GM19452 (cell line): Measurements from ENCODE around the gene PDGFRA.
A peak's percentile ranks its signal among the peaks of the same experiment; 100 is the strongest.
"Not testable (repeated sequence)": the region's sequence is repeated elsewhere in the genome, so short reads cannot be mapped to it uniquely, and the experiment has no call there.

ENCODE experiments used
- ATAC-seq: cut with Tn5 transposase; IDR thresholded peaks from one replicate; pipeline ENCODE4 v1.9.1; 2021; ENCODE audit not compliant: unreplicated experiment

PDGFRA gene

DNA sequence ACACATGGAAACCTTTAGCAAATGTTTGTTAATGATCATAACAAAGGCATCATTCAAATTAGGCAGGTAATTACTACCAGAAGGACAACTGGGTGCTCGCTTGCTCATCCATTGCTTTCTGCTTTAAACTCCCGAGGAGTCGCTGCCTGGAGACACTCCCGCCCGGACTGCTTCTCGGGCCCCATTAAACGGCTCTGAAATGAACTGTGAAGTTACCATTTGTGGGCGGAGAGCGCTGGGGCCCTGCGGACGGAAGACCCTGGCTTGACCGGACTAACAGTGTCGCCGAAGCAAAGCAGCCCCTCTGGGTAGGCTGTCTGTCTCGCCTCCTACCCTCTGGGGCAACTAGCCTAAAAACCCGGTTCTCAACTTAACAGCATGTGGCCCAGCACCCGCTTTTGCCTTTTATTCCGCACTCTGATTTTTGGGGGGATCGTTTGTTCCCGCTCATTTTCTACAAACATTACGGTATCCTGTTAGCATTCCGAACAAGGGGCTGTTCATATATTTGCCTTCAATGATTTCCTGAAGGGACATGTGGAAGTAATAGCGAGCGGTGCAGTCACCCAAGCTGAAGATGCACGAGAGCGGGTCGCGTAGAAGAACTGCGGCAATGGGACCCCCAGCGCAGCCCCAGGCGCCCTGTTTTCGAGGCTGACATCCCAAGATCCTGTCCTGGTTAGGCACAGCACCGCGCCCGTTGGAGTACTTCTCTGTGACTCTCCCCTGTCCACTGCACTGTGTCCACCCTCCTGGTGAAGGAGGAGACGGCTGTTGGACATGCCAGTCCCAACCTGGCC is 1.6 kb upstream of the PDGFRA start:
- ATAC-seq: no peak

DNA sequence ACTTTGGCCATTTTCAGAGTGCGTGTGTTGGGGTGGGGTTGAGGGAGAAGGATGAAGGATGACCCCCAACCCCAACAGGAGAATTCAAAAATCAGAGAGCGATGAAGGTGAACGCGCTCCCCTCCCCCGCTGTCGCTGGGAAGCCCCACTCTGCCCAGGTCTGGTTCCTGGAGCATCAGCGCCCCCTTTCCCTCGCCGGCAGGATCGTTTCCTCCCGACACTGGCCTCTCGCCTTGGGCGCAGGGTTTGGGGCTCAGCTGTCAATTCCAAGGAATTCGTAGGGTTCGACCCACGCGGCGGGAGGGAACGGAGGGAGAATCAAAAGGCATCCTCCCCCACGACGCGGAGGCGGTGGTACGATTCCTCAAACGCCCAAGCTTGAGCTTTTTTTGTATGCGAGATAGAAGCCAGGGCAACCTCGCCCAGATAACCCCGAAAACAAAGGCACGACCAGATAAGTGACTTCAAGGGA is 1.0 kb upstream of the PDGFRA start:
- ATAC-seq: no peak

DNA sequence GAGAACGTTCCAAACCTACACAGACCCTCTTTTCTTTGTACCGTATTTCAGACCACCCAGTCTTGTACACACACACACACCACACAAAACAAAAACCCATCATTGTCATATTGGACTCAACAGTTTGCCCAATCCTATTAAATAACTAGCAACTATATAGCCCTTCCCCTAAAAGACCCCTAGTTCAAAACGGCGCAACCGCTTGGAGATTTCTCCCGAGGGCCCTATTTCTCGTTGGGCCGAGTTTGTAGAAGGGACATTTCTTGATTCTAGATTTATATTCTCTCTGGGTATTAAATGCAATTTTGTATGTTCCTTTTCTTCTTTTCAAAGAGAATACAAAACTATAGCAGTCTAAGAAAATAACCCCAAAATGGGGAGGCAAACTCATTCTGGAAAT is 547 bp upstream of the PDGFRA start:
- ATAC-seq: no peak

DNA sequence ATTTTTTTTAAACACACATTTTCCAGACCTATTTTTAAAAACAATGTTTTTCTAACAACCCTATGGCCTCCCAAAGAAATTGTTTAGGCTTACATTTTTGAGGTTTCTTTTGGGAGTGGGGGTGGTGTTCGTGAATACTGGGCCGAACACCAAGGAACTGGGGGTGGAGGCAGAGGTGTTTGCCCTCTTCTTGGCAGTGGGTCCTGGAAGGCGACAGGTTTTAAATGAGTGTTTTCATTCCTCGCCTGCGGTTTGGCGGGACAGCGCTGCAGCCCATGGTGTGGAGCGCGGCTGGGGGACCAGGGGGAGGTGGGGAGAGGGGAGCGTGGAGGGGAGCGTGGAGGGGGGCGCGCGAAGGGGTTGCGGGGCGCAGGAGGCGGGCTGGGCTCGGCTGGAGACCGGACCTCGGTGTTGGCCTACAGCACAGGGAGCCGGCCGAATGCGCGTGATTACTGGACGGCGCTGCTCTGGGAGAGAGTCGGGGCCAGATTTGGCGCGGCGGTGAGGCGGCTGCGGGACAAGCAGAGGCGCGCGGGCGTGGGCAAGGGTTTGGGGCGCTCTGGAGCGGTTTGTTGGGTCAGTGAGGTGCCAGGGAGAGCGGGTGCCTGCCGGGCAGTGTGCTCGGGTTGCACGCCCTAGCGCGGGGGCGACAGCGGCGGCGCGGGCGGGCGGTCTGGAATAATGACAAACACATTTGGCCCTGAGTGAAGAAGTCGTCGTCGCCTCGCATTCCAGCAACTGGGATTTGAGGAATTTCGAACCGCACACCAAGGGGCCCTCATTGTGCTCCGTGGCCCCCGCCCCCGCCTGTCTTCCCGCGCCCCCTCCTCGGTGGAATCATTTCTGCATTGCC is 764 bp downstream of the PDGFRA start:
- no peak for ATAC-seq

DNA sequence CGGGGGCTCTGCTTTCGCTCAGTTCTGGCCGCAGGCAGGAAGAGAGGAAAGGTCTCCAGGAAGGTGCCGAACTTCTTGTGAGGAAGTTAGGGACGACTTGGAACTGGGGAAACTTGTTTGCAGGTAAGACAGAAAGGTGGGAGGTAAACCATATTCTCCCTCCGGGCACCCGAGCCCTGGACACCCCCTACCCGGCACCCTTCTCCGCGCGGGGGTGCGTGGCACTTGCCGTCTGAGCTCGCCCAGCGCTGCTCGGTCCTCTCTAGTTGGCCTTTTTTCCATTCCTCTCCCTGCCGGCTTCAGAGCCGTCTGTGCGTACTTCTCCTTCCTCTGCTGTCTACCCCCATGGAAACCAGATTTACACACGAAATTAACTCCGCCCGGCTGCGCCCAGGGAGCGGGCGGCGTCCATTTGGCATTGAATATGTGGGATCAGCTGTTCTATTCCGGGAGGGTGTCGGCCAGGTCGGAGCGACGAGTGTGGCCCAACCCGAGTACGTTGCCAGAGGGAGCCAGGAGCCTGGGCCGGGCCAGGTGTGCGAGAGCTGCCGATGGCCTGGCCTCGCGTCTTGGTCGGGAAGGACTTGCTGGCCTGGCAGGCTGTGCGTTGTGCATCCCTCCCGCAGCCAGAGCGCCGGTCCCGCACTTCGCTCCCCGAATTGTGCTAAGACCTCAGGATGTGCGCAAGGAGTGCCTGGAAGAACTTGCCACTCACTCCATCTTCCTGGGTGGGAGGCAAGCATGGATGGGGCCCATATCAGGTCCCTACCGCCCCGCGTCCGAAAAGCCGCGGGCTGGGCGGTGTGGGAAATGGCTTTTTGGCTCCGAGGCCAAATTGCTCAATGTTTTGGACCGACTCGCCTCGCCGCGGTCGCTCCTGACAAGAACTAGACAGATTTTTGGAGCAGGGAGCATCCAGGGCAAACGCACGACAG is 1.7 kb downstream of the PDGFRA start:
- no peak for ATAC-seq

DNA sequence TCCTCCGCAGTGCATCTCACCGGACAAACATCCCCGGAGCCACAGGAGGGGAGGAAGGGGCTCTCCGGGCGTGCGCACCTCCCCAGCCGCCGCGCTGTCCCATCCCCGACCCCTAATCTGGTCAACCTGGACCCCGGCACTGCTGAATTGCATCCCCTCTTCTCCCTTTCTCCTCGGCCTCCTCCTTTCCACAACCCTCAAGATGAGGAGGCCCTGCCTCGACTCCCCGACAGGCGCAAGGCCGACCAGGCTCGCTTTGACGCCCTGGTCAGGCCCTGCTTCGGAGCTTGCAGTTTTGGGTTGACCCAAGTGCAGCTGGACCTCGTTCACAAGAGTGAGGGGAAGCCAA is 2.3 kb downstream of the PDGFRA start:
- no peak for ATAC-seq

DNA sequence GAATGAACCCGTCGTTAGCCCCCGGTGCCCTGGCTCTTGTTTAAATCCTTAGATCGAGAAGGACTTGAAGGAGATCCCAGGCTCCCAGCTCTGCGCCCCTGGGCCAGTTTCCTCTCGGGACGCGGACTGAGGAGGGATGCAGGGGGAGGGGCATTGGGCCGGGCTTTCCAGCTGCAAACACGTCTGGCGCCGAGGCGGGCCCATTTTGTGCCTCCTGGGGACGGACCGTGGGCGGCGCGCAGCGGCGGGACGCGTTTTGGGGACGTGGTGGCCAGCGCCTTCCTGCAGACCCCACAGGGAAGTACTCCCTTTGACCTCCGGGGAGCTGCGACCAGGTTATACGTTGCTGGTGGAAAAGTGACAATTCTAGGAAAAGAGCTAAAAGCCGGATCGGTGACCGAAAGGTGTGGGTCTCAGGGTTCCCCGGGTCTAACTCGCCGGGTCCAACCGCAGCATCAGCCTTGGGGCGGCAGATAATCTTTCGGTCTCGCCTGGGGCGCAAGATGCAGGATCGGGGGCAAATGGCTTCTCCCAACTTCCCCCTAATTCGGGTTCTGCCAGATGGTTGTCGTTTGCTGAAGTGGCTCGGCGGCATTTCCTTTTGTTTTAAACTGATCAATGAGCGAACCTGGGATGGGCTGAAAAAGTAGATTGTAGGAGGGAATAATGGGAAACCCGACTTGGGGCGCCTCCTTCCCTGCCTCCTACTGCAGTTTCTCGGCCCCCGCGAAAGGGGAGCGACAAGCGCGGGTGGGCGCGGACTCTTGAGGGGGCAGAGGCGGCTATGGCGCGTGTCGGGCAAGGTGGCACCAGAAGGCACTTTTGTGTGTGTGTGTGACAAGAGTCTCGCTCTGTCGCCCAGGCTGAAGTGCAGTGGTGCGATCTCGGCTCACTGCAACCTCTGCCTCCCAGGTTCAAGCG is 2.9 kb downstream of the PDGFRA start:
- ATAC-seq: no peak

DNA sequence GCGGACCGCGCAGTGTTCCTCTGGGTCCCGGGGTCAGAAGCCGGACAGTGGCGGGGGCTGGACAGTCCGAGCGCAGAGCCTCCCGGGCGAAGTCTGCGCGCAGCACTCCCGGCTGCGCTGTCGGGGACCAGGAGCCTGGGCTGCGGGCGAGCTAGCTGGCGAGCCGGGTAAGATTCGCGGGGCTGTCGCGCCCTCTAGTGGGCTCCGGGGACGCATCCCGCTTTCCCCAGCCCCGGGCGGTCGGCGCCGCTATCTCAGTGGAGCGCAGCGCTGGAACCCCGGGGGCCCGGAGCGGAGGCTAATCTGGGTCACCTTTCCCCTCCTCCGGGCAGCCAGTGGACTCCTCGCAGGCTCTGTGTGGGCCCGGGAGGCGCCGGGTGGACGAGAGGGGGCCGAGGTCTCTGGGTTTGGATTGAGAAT is 4.2 kb downstream of the PDGFRA start:
- ATAC-seq: peak; percentile 89

DNA sequence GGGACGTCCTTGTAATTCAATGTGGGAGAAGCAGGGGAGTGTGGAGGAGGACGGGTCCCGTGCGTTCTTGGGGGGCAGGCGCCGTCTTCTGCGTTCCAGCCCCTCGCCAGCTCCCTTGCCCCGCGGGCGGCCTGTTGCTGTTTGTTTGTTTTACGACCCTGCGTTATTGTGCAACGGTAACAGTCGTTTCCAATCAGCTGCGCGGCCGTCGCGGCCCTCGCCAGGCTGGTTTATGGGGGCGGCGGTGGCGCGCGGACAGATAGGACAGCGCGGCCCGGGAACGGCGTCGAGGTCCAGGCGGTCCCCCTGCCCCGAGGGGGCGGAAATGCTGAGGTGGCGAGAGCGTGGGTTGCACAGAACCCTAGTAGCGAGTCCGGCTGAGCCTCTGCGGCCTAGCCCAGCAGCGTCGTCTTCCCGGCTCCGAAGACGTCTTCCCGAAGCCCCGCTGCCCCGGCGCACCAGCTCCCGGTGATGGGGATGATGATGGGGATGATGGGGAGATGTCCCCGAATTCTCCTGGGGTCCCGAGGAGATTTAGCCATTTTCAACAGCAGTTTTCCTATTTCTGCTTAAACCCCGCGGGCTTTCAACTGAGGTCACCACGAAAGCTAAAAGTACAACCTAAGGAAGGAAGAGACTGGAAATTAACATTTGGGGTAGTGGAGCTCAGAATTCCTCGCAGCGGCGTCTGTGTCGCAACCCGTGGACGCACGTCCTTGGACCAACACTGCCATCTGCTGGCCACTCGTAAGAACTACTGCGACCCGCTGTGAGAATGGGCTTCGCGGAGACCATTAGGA is 4.8 kb downstream of the PDGFRA start:
- ATAC-seq: peak; percentile 56

DNA sequence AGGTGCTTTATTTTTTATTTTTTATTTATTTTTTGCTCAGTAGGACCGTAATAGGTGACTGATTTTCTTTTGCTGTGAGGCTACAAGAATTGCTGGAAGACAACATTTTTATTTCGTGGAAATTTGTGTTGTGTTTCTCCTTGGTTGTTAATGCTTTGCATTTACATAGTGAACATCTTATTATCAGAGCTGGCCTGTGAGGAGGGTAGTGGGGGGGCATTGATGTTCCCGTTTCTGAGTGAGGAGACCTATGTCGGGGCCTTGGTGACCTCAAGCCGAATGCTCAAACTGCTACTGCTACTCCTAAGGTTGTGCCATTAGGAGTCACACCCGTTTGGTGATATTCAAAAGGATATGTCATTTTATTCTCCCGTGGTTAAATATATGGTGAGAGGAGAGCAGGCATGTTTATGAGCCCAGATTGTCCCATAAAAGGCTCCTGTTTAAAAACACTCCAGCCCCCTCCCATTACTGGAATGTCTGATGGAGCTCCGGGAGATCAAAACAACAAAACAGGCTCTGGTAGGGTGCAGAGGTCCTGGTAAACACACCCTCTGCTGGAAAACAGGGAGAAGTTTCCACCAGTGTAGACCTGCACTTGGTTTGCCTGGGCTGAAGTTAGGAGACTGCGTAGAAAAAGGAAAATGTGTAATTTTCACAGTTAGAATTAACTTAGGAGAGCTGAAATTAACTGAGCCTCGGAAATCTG is 5.6 kb downstream of the PDGFRA start:
- ATAC-seq: no peak

DNA sequence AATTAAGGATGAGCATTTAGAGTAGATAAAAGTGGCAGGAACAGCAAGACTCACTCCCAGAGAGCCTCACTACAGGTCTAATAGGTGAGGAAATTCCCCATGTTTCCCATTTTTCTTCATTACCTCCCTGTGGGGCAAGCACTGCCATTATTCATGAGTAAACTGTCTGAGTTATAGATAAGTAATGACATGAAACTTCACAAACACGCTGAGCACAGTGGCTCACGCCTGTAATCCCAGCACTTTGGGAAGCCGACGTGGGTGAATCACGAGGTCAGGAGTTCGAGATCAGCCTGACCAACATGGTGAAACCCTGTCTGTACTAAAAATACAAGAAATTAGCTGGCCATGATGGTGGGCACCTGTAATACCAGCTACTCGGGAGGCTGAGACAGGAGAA is 7.2 kb downstream of the PDGFRA start:
- ATAC-seq: not testable (repeated sequence)

DNA sequence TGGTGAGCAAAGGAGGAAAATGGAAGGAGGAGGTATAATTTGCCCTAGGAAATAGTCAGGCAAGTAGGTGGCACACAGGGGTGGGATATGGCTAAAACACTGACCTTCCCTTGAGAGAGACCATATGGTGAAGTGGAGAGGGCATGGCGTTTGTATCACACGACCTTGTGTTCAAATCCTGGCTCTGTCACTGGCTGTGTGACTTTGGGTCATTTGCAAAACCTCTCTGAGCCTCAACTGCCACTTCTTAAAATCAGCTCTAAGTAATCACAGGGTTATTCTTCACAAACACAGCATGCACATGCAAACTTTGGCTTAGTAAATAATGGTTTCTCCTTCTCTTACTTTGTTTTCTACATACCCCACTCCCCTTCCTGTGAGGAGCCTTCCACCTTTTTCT is 8.7 kb downstream of the PDGFRA start:
- no peak for ATAC-seq

DNA sequence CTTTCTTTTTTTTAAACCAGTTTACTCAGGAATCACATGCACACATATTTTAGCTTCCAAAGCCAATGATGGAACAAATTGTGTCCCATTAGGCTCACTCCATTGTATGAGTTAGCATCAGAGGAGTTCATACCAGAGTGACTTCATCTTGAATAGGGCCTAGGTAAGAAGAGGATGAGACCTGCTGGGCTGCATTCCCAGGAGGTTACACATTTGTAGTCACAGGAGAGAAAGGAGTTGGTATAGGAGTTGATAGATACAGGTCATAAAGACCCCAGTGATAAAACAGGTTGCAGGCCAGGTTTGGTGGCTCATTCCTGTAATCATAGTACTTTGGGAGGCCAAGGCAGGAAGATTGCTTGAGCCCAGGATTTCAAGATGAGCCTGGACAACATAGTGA is 9.3 kb downstream of the PDGFRA start:
- ATAC-seq: no peak

DNA sequence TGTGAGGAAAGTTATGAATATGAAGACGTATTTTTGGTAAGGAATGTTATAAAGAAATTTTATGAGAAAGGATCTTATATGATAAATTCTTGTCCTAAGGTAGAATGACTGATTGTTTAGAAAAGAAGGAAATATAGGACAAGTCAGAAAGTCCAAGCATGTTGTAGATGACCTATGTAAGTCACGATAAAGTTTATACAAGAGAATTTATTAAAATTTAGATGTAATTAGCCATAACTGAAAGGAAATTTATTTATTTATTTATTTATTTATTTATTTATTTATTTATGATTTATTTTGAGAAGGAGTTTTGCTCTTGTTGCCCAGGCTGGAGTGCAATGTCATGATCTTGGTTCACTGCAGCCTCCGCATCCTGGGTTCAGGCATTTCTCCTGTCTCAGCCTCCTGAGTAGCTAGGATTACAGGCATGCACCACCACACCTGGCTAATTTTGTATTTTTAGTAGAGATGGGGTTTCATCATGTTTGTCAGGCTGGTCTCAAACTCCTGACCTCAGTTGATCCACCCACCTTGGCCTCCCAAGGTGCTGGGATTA is 12.3 kb downstream of the PDGFRA start:
- not testable (repeated sequence) for ATAC-seq

DNA sequence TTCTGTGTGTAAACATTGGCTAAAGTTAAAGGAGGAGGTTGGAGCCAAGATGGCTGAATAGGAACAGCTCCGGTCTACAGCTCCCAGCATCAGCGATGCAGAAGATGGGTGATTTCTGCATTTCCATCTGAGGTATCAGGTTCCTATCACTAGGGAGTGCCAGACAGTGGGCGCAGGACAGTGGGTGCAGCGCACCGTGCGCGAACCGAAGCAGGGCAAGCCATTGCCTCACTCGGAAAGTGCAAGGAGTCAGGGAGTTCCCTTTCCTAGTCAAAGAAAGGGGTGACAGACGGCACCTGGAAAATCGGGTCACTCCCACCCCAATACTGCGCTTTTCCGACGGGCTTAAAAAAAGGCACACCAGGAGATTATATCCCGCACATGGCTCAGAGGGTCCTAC is 14.4 kb downstream of the PDGFRA start:
- ATAC-seq: not testable (repeated sequence)

DNA sequence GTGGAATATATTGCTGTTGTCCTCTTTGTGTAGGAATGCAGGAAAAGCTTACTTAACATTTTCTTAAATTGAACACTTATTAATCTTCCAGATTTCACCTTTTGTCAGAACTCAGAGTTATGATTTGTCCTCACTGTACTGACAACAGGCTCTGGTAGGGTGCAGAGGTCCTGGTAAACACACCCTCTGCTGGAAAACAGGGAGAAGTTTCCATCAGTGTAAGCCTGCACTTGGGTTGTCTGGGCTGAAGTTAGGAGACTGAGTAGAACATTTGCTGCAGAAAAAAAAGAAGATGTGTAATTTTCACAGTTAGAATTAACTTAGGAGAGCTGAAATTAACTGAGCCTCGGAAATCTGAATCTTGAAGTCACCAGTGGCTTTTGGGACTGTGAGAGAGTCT is 23.2 kb downstream of the PDGFRA start:
- ATAC-seq: not testable (repeated sequence)

DNA sequence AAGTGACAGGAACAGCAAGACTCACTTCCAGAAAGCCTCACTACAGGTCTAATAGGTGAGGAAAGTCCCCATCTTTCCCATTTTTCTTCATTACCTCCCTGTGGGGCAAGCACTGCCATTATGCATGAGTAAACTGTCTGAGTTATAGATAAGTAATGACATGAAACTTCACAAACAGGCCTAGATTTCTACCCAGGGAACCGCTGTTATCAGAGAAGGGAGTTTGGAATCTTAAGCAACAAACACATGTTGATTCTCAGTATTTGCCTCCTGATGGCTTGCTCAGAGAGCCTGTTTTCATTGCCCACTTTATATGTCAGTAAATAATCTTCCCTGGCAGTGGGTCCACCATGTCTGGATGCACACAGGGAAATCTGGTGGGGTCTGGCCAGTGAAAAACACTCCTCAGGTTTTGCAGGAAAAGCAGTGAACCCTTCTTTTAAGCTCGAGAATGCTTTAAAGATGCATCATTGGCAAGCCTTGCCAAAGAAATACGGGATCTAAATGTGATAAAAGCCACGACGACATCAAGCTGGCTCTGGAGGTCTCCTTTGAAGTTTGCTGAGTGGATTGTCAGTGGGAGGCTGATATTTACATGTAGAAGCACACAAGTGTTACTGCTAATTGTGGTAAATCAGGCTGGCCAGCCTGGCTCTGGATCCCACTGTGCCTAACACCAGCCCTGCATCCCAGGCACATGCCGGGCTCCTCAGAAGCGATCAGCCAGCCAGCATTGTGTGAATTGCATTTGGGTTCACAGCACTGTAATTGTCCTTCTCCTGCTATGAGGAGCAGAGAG is 25.2 kb downstream of the PDGFRA start:
- ATAC-seq: no peak

DNA sequence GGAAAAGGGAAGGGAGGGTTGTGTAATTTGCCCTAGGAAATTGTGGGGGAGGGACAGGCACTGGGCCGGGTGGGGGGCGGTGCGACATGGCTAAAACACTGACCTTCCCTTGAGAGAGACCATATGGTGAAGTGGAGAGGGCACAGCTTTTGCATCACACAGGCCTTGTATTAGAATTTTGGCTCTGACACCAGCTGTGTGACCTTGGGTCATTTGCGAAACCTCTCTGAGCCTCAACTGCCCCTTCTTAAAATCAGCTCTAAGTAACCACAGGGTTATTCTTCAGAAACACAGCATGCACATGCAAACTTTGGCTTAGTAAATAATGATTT is 25.8 kb downstream of the PDGFRA start:
- no peak for ATAC-seq
